Measurements from ENCODE around the gene ITM2B. TPM values are rescaled to one million over a fixed set of nuclear protein-coding genes. Genes with fewer than 3 reads are reported as not detected.

ITM2B gene
- total RNA-seq, 2 experiments from 2014 or later: 305 to 323 TPM

GRCh38 chr13:48252176-48252575 is 19.2 kb downstream of the ITM2B start:
- peaks cover 16% of the 10 kb centered on the region for H3K4me1 ChIP-seq (ENCODE audit: insufficient read depth, low read length)
- intact Hi-C loops (cut with DNase I, micrococcal nuclease): no loop called here
- TF ChIP-seq CTCF (IDR thresholded peaks at IDR 0.05): no peak
- Mint-ChIP-seq H3K36me3 (ENCODE audit: low read depth) (peaks cover 88% of the 10 kb centered on the region), H3K4me1 (ENCODE audit: low read depth) (peaks cover 79% of the 10 kb centered on the region), H3K27ac (peak overlapping the region; percentile 78), H3K4me3 (no peak overlapping the region), H3K9me3 (no peaks in the 10 kb centered on the region), H3K27me3 (no peaks in the 10 kb centered on the region)
- DNase-seq (no peak), ATAC-seq (ENCODE audit: poor library complexity) (no peak)
- H3K9me3 ChIP-seq (ENCODE audit: control insufficient read depth in 1 of 2, insufficient read depth in 1 of 2, low read length in 2 of 2): no peaks in the 10 kb centered on the region
- H3K36me3 ChIP-seq (ENCODE audit: insufficient read depth, low read length): peaks cover 62% of the 10 kb centered on the region
- CTCF ChIA-PET: interaction anchor here (1.0 to 1.6 kb wide), 2 partner anchors 125 to 214 kb away, joined by 3 to 4 read pairs; no protein-coding TSS in a partner anchor
- POLR2A ChIA-PET: interaction anchor here (1.0 to 1.5 kb wide), 2 partner anchors 19 to 125 kb away, joined by 3 to 5 read pairs; partner anchors contain the start of gene ITM2B
- no peak overlapping the region for H3K27ac ChIP-seq (ENCODE audit: low read depth in 1 of 2, low read length in 2 of 2)
- no peak overlapping the region for H3K4me3 ChIP-seq (ENCODE audit: low read length)
- no peaks in the 10 kb centered on the region for H3K27me3 ChIP-seq (ENCODE audit: control insufficient read depth in 1 of 2, insufficient read depth in 2 of 2, low read length in 2 of 2)

- Mint-ChIP-seq H3K27me3 (no peaks in the 10 kb centered on the region), H3K27ac (peak overlapping the region; percentile 78), H3K4me3 (no peak overlapping the region), H3K9me3 (no peaks in the 10 kb centered on the region), H3K36me3 (ENCODE audit: low read depth) (peaks cover 96% of the 10 kb centered on the region), H3K4me1 (ENCODE audit: low read depth) (peaks cover 82% of the 10 kb centered on the region)
- Histone ChIP-seq H3K27ac (ENCODE audit: low read depth in 1 of 2, low read length in 2 of 2) (no peak overlapping the region), H3K4me3 (ENCODE audit: low read length) (no peak overlapping the region), H3K27me3 (ENCODE audit: control insufficient read depth in 1 of 2, insufficient read depth in 2 of 2, low read length in 2 of 2) (no peaks in the 10 kb centered on the region), H3K36me3 (ENCODE audit: insufficient read depth, low read length) (peaks cover 78% of the 10 kb centered on the region), H3K9me3 (ENCODE audit: control insufficient read depth in 1 of 2, insufficient read depth in 1 of 2, low read length in 2 of 2) (no peaks in the 10 kb centered on the region), H3K4me1 (ENCODE audit: insufficient read depth, low read length) (peaks cover 10% of the 10 kb centered on the region)
- DNase-seq (no peak), ATAC-seq (ENCODE audit: poor library complexity) (no peak)
- intact Hi-C loops (cut with DNase I, micrococcal nuclease): no loop called here
- CTCF ChIA-PET: interaction anchor here (0.5 kb wide), 1 partner anchor 98 kb away, joined by 3 read pairs; no protein-coding TSS in a partner anchor
- TF ChIP-seq CTCF (IDR thresholded peaks at IDR 0.05): no peak
- POLR2A ChIA-PET: interaction anchor here (2.5 kb wide), 1 partner anchor 15 kb away, joined by 7 read pairs; no protein-coding TSS in a partner anchor
Observed at GRCh38 chr13:48253849-48254248, 20.8 kb downstream of the ITM2B start.

GRCh38 chr13:48255090-48255489 is 22.1 kb downstream of the ITM2B start:
- Histone ChIP-seq H3K9me3 (ENCODE audit: control insufficient read depth in 1 of 2, insufficient read depth in 1 of 2, low read length in 2 of 2) (no peaks in the 10 kb centered on the region), H3K4me3 (ENCODE audit: low read length) (no peak overlapping the region), H3K27me3 (ENCODE audit: control insufficient read depth in 1 of 2, insufficient read depth in 2 of 2, low read length in 2 of 2) (no peaks in the 10 kb centered on the region), H3K27ac (ENCODE audit: low read depth in 1 of 2, low read length in 2 of 2) (no peak overlapping the region), H3K36me3 (ENCODE audit: insufficient read depth, low read length) (peaks cover 86% of the 10 kb centered on the region), H3K4me1 (ENCODE audit: insufficient read depth, low read length) (peaks cover 10% of the 10 kb centered on the region)
- H3K4me3 Mint-ChIP-seq: no peak overlapping the region
- ATAC-seq (ENCODE audit: poor library complexity) (no peak), DNase-seq (no peak)
- intact Hi-C loops (cut with DNase I, micrococcal nuclease): no loop called here
- POLR2A ChIA-PET: interaction anchor here (1.0 to 2.5 kb wide), 2 partner anchors 11 to 16 kb away, joined by 3 to 7 read pairs; no protein-coding TSS in a partner anchor
- H3K27ac Mint-ChIP-seq: no peak overlapping the region
- no peak for TF ChIP-seq CTCF (IDR thresholded peaks at IDR 0.05)
- no peaks in the 10 kb centered on the region for H3K27me3 Mint-ChIP-seq
- H3K9me3 Mint-ChIP-seq: no peaks in the 10 kb centered on the region
- peaks cover 82% of the 10 kb centered on the region for H3K4me1 Mint-ChIP-seq (ENCODE audit: low read depth)
- CTCF ChIA-PET: no interaction called here
- peaks cover 99% of the 10 kb centered on the region for H3K36me3 Mint-ChIP-seq (ENCODE audit: low read depth)

All from CD4-positive, alpha-beta T cell (primary cell).